ENCODE data around the gene CTXN1.

The CTXN1 gene

DNA sequence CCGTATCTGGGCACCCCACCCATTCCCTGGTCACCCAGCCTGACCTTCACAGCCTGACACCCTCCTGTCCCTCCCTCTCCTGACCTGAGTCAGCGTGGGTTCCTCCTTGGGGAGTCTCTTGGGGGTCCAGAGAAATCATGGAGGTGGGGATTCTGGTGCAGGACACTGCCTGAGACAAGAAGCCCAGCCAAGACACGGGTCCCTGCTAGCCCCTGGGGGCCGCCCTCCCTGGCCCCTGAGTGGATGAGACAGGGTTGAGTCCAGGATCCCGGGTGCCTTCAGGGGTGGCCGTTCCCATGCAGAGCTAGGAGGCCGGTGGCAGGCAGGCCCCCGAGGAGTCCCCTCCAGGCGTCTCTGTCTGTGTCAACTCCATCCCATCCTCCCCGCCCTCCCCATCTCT is 20.7 kb downstream of the CTXN1 start:
- H3K4me2 ChIP-seq, result peak overlapping the region; percentile 74
- peaks cover 5% of the 10 kb centered on the region for H3K4me1 ChIP-seq (ENCODE audit: low read depth, poor library complexity, severe bottlenecking)
- no peak overlapping the region for H3K27ac ChIP-seq
- H4K20me1 ChIP-seq (ENCODE audit: insufficient read depth), result no peaks in the 10 kb centered on the region
- H3K4me3 ChIP-seq (IDR thresholded peaks at IDR 0.05; ENCODE audit: insufficient read depth, low read depth, low read length), result no peak overlapping the region
- peaks cover 31% of the 10 kb centered on the region for H3K79me2 ChIP-seq (ENCODE audit: insufficient read depth, low read depth)
- TF ChIP-seq, protein P1, sequence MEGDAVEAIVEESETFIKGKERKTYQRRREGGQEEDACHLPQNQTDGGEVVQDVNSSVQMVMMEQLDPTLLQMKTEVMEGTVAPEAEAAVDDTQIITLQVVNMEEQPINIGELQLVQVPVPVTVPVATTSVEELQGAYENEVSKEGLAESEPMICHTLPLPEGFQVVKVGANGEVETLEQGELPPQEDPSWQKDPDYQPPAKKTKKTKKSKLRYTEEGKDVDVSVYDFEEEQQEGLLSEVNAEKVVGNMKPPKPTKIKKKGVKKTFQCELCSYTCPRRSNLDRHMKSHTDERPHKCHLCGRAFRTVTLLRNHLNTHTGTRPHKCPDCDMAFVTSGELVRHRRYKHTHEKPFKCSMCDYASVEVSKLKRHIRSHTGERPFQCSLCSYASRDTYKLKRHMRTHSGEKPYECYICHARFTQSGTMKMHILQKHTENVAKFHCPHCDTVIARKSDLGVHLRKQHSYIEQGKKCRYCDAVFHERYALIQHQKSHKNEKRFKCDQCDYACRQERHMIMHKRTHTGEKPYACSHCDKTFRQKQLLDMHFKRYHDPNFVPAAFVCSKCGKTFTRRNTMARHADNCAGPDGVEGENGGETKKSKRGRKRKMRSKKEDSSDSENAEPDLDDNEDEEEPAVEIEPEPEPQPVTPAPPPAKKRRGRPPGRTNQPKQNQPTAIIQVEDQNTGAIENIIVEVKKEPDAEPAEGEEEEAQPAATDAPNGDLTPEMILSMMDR (conservative IDR thresholded peaks at IDR 0.05; ENCODE audit: low read depth, low read length), result no peak
- no peaks in the 10 kb centered on the region for H3K36me3 ChIP-seq (ENCODE audit: insufficient read depth)
- no peaks in the 10 kb centered on the region for H3K27me3 ChIP-seq (ENCODE audit: insufficient read depth, low read depth)
- no peak overlapping the region for H2AFZ ChIP-seq (ENCODE audit: low read depth)
- peak overlapping the region; percentile 71; the same call in 1 of the 2 replicates for H3K9ac ChIP-seq

DNA sequence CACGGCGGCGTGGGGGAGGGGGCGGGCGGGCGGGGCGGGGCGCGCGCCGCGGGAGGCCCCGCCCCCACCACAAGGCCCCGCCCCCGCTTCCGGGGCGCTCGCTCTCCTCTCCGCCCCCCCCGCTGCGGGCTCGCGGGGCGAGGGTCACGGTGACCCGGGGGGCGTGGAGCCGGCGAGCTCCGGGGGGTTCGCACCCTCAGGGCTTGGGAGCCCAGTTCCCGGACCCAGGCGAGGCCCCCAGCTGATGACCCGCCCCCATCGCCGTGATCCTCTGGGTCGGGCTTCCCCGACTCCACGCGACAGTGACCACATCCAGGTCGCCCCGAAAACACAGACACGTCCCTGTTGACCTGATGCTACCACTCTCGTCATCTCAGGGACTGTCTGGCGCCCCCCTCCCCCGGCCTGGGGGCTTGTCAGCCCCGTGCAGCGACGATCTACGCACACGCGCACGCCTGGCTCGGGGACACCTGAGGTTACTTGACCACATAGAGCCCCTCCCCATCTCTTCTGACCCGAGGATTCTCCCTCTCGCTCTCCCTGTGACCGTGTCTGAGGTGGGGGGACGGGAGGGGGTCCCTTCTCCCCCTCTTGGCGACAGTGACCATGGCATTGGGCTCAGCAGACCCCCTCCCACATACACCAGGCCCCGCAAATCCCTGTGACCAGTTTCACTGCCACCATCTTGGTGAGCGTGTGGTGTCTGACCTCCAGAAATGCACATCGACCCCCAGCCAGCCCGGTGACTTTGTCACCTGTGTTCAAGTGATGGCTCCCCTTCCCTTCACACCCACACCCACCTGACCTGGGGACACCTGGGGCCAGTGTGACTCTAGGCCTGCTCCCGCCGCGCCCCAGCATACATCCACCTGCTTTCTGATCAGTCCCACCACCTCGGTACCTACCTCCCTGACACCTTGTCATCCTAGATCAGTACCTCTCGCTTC is 21.6 kb downstream of the CTXN1 start:
- no peak overlapping the region for H3K4me3 ChIP-seq (IDR thresholded peaks at IDR 0.05; ENCODE audit: insufficient read depth, low read depth, low read length)
- peak overlapping the region; percentile 30; the same call in 1 of the 2 replicates for H2AFZ ChIP-seq (ENCODE audit: low read depth)
- H3K79me2 ChIP-seq (ENCODE audit: insufficient read depth, low read depth), result peaks cover 31% of the 10 kb centered on the region
- H3K36me3 ChIP-seq (ENCODE audit: insufficient read depth), result no peaks in the 10 kb centered on the region
- H4K20me1 ChIP-seq (ENCODE audit: insufficient read depth), result no peaks in the 10 kb centered on the region
- TF ChIP-seq, protein P1 (conservative IDR thresholded peaks at IDR 0.05; ENCODE audit: low read depth, low read length), result no peak
- H3K27me3 ChIP-seq (ENCODE audit: insufficient read depth, low read depth), result no peaks in the 10 kb centered on the region
- peaks cover 5% of the 10 kb centered on the region for H3K4me1 ChIP-seq (ENCODE audit: low read depth, poor library complexity, severe bottlenecking)
- peak overlapping the region; percentile 74 for H3K4me2 ChIP-seq
- H3K9ac ChIP-seq, result peak overlapping the region; percentile 73
- H3K27ac ChIP-seq, result peak overlapping the region; percentile 38

DNA sequence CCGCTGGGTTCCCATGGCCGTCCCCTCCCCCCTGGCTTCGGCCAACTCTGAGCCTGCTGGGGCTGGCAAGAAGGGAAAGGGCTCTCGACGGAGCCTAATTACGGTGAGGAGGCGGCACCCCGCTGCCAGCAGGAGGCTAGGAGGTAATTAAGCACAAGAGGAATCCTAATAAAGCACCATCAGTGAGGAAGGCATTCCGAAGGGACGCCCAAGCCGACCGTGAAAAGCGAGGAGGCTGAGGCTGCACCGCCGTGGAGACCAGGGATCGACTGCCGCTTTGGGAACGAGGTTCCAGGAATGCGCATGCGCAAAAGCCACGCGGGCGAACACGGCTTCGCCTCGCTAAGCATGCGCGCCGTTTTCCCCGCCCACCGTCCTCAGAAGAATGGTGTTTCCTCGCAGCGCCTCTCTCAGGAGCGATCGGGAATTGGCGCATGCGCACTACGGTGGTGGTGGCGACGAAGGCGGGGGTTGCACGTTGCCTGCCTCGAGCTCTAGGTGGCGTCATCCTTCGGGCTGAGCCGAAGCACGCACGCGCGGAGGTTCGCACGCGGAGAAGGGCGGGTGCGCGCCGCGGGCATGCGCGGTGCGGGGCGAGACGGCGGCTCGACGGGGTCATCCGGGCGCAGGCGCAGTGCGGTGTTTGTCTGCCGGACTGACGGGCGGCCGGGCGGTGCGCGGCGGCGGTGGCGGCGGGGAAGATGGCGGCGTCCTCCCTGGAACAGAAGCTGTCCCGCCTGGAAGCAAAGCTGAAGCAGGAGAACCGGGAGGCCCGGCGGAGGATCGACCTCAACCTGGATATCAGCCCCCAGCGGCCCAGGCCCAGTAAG is 22.5 kb downstream of the CTXN1 start, which contains the start of gene MAP2K7:
Gene MAP2K7 (plus strand): TSS at position 634 of the 830 bp plus-strand sequence. CDS start 68 bp downstream, at position 702.
- Histone ChIP-seq H3K27me3 (ENCODE audit: insufficient read depth, low read depth) (no peaks in the 10 kb centered on the region), H3K4me2 (peak within 1 kb of the TSS; percentile 89), H3K4me1 (ENCODE audit: low read depth, poor library complexity, severe bottlenecking) (peaks cover 5% of the 10 kb centered on the region), H3K79me2 (ENCODE audit: insufficient read depth, low read depth) (peaks cover 31% of the 10 kb centered on the region), H3K9ac (peak within 1 kb of the TSS; percentile 73), H3K4me3 (IDR thresholded peaks at IDR 0.05; ENCODE audit: insufficient read depth, low read depth, low read length) (no peak within 1 kb of the TSS), H3K27ac (peak within 1 kb of the TSS; percentile 45), H3K36me3 (ENCODE audit: insufficient read depth) (no peaks in the 10 kb centered on the region), H2AFZ (ENCODE audit: low read depth) (peak within 1 kb of the TSS; percentile 60), H4K20me1 (ENCODE audit: insufficient read depth) (no peaks in the 10 kb centered on the region)
- TF ChIP-seq, protein P1 (conservative IDR thresholded peaks at IDR 0.05; ENCODE audit: low read depth, low read length), result peak; percentile 56

DNA sequence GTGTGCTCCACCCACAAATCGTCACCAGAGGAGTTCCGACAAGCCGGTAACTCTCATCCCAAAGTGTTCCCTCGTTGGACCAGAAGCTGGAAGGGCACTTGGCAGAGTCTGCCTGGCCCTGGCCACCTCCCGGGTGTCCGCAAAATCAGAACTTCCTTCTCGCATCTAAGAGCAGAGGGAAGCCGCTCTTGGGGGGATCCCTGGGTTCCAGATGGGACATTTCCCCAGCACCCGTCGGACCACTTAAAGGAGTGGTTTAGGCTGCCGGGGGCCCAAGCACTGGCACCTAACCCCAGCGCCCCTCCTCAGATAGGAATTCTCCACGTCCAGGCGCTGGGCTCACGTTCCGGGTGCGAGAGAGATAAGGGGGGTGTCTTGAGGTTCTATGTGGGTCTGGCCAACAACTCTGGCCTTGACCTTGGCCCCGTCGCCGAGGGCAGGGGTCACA is 23.1 kb downstream of the CTXN1 start:
- TF ChIP-seq, protein P1 (conservative IDR thresholded peaks at IDR 0.05; ENCODE audit: low read depth, low read length), result no peak
- H3K27ac ChIP-seq, result peak overlapping the region; percentile 31; the same call in 1 of the 2 replicates
- H2AFZ ChIP-seq (ENCODE audit: low read depth), result peak overlapping the region; percentile 60

More for the DNA sequence above, 23.1 kb downstream of the CTXN1 start:
- H3K9ac ChIP-seq, result peak overlapping the region; percentile 73
- peak overlapping the region; percentile 89 for H3K4me2 ChIP-seq
- peaks cover 5% of the 10 kb centered on the region for H3K4me1 ChIP-seq (ENCODE audit: low read depth, poor library complexity, severe bottlenecking)
- no peaks in the 10 kb centered on the region for H3K27me3 ChIP-seq (ENCODE audit: insufficient read depth, low read depth)
- H3K36me3 ChIP-seq (ENCODE audit: insufficient read depth), result no peaks in the 10 kb centered on the region
- H3K4me3 ChIP-seq (IDR thresholded peaks at IDR 0.05; ENCODE audit: insufficient read depth, low read depth, low read length), result no peak overlapping the region
- H4K20me1 ChIP-seq (ENCODE audit: insufficient read depth), result no peaks in the 10 kb centered on the region
- H3K79me2 ChIP-seq (ENCODE audit: insufficient read depth, low read depth), result peaks cover 31% of the 10 kb centered on the region
